Panc1 (cell line): ENCODE data around the gene GOLGA6D. TPM values are rescaled to one million over a fixed set of nuclear protein-coding genes. Genes with fewer than 3 reads are reported as not detected.

Source experiments
- ATAC-seq: fragments of 200-7000 bp; cut with Tn5 transposase; 2 replicates; pipeline ENCODE4 v1.9.1; 2020; ENCODE audit warnings: mild to moderate bottlenecking, moderate library complexity
- BruUV-seq: library from RNA; stranded (reverse); fragments of 400-500 nt; replicated peaks from 2 replicates; lab custom pipeline; 2021; lab: Mats Ljungman, UMichigan
- CTCF ChIA-PET: fragments of 300-600 bp; sonication (Branson Sonifier 250); formaldehyde crosslinking; loops from one replicate; lab custom pipeline; 2022; ENCODE audit warnings: antibody characterized with exemption; lab: Charles Lee
- POLR2A ChIA-PET: fragments of 300-600 bp; sonication (Branson Sonifier 250); formaldehyde crosslinking; loops from one replicate; lab custom pipeline; 2022; ENCODE audit warnings: antibody characterized with exemption; lab: Charles Lee
- DNase-seq: peaks from one replicate; pipeline ENCODE4 v3.0.0-alpha.2; 2010; ENCODE audit warnings: low read depth, low spot score
- H3K27ac ChIP-seq: 2 replicates; pipeline ENCODE4 v1.5.1; 2011; ENCODE audit warnings: mild to moderate bottlenecking, low read length, inconsistent platforms
- H3K27me3 ChIP-seq: fragments of 200-500 bp; sonication (Bioruptor generic); 2 replicates; pipeline ENCODE4 v1.6.0; 2014; ENCODE audit warnings: low read length, inconsistent platforms; ENCODE audit not compliant: control insufficient read depth, insufficient read depth
- H3K36me3 ChIP-seq: fragments of 200-500 bp; sonication (Bioruptor generic); 2 replicates; pipeline ENCODE4 v1.5.1; 2014; ENCODE audit warnings: inconsistent platforms, mild to moderate bottlenecking, low read length, moderate library complexity; ENCODE audit not compliant: control insufficient read depth, insufficient read depth
- H3K4me1 ChIP-seq: 2 replicates; pipeline ENCODE4 v1.5.1; 2011; ENCODE audit warnings: inconsistent platforms, mild to moderate bottlenecking, low read length, moderate library complexity; ENCODE audit not compliant: control insufficient read depth, insufficient read depth
- H3K4me3 ChIP-seq, 2 experiments: 2 replicates each; pipeline ENCODE4 v1.5.1; 2011 to 2012; ENCODE audit warnings: low read depth in 2 of 2, low read length in 2 of 2, mild to moderate bottlenecking in 2 of 2, inconsistent platforms in 1 of 2, moderate library complexity in 1 of 2
- H3K9me3 ChIP-seq: fragments of 200-500 bp; sonication (Bioruptor generic); 2 replicates; pipeline ENCODE4 v1.5.1; 2014; ENCODE audit warnings: low read depth, mild to moderate bottlenecking, inconsistent platforms, low read length, moderate library complexity; ENCODE audit not compliant: control insufficient read depth, insufficient read depth
- CTCF ChIP-seq: fragments of 450-650 bp; IDR thresholded peaks from 2 replicates; pipeline ENCODE4 v1.5.1; 2017; ENCODE audit warnings: mild to moderate bottlenecking
- POLR2AphosphoS5 ChIP-seq: IDR thresholded peaks from 2 replicates; pipeline ENCODE4 v1.6.1; 2012; ENCODE audit warnings: mild to moderate bottlenecking, low read depth, low read length, moderate library complexity
- REST ChIP-seq, 2 experiments: IDR thresholded peaks; 2 replicates each; pipeline ENCODE4 v1.6.1; 2011 to 2012; ENCODE audit warnings: low read depth in 2 of 2, control low read depth in 1 of 2, low read length in 1 of 2, mild to moderate bottlenecking in 1 of 2, moderate library complexity in 1 of 2; ENCODE audit not compliant: insufficient read depth in 1 of 2
- SIN3A ChIP-seq: IDR thresholded peaks from 2 replicates; pipeline ENCODE4 v1.6.1; 2012; ENCODE audit warnings: low read depth, mild to moderate bottlenecking, low read length, moderate library complexity, borderline replicate concordance; ENCODE audit not compliant: insufficient read depth
- TCF7L2 ChIP-seq: IDR thresholded peaks from 2 replicates; pipeline ENCODE4 v1.6.1; 2011; ENCODE audit warnings: mild to moderate bottlenecking, low read depth, low read length, inconsistent platforms
- in situ Hi-C: cut with HindIII; loops from 2 replicates; pipeline ENCODE4 v1.10.0; 2016; ENCODE audit warnings: low sequenced_read_pairs, low pct_unique_long_range_greater_than_20kb
- intact Hi-C: fragments of 100-400 bp; cut with micrococcal nuclease; formaldehyde crosslinking; loops from one replicate; pipeline ENCODE4 v1.10.0; 2022; ENCODE audit not compliant: unreplicated experiment
- total RNA-seq: library from RNA; stranded (reverse); gene quantifications from one replicate; pipeline ENCODE4 v1.2.1, GENCODE V29; 2021; ENCODE audit not compliant: unreplicated experiment

GOLGA6D gene
- total RNA-seq, 1 experiment from 2014 or later: not detected

GRCh38 chr15:75235760-75236729 is 46.6 kb upstream of the GOLGA6D start:
- intact Hi-C loops (no loop called here), in situ Hi-C loops (no loop called here)
- Histone ChIP-seq H3K36me3 (no peaks in the 10 kb centered on the region), H3K9me3 (no peaks in the 10 kb centered on the region), H3K4me3 (no peak overlapping the region), H3K4me1 (no peaks in the 10 kb centered on the region), H3K27ac (no peak overlapping the region), H3K27me3 (no peaks in the 10 kb centered on the region)
- DNase-seq: no peak
- ChIA-PET CTCF (no interaction called here), POLR2A (no interaction called here)
- no peak for ATAC-seq
- TF ChIP-seq POLR2AphosphoS5 (no peak), CTCF (no peak), REST (IDR thresholded peaks at IDR 0.05; ENCODE audit: insufficient read depth in 1 of 2, low read depth in 2 of 2, low read length in 1 of 2) (no peak), TCF7L2 (no peak), SIN3A (no peak)
- no TSS peak for BruUV-seq

GRCh38 chr15:75237316-75237982 is 45.2 kb upstream of the GOLGA6D start:
- POLR2A ChIA-PET: no interaction called here
- H3K4me3 ChIP-seq: no peak overlapping the region
- intact Hi-C loops: no loop called here

More at GRCh38 chr15:75237316-75237982, 45.2 kb upstream of the GOLGA6D start:
- in situ Hi-C loops: no loop called here
- Histone ChIP-seq H3K36me3 (no peaks in the 10 kb centered on the region), H3K27ac (no peak overlapping the region), H3K4me1 (no peaks in the 10 kb centered on the region), H3K9me3 (no peaks in the 10 kb centered on the region), H3K27me3 (no peaks in the 10 kb centered on the region)
- DNase-seq (no peak), ATAC-seq (no peak)
- no peak for TF ChIP-seq SIN3A
- no peak for TF ChIP-seq TCF7L2
- no peak for TF ChIP-seq CTCF
- TF ChIP-seq POLR2AphosphoS5: no peak
- no peak for TF ChIP-seq REST (IDR thresholded peaks at IDR 0.05; ENCODE audit: insufficient read depth in 1 of 2, low read depth in 2 of 2, low read length in 1 of 2)
- BruUV-seq: no TSS peak
- CTCF ChIA-PET: interaction anchor here (0.6 kb wide), 1 partner anchor 9 kb away, joined by 3 read pairs; no protein-coding TSS in a partner anchor
